ENCODE measurements around the gene S1PR2.

GRCh38 chr19:10201176-10201575 is 30.0 kb downstream of the S1PR2 start:
- TF ChIP-seq POU6F1 (CRISPR knock-in tag; IDR thresholded peaks at IDR 0.05; ENCODE audit: borderline replicate concordance, low read depth) (no peak), BACH2 (CRISPR knock-in tag; IDR thresholded peaks at IDR 0.05; ENCODE audit: borderline replicate concordance) (no peak), ZFP3 (CRISPR knock-in tag; IDR thresholded peaks at IDR 0.05) (no peak), ARNTL (CRISPR knock-in tag; IDR thresholded peaks at IDR 0.05; ENCODE audit: borderline replicate concordance, low read depth) (no peak), RARB (CRISPR knock-in tag; IDR thresholded peaks at IDR 0.05) (no peak), CREB5 (CRISPR knock-in tag; IDR thresholded peaks at IDR 0.05; ENCODE audit: low read depth) (no peak), PATZ1 (CRISPR knock-in tag; IDR thresholded peaks at IDR 0.05; ENCODE audit: borderline replicate concordance) (no peak), ZNF8 (CRISPR knock-in tag; IDR thresholded peaks at IDR 0.05) (no peak), PPARA (CRISPR knock-in tag; IDR thresholded peaks at IDR 0.05; ENCODE audit: borderline replicate concordance) (no peak), CSDC2 (CRISPR knock-in tag; IDR thresholded peaks at IDR 0.05) (no peak)

All from SK-N-SH treated with all-trans-retinoic acid at 6 μM for 48 hours (cell line).